ENCODE results near the gene RBMS1.

Gene RBMS1

DNA sequence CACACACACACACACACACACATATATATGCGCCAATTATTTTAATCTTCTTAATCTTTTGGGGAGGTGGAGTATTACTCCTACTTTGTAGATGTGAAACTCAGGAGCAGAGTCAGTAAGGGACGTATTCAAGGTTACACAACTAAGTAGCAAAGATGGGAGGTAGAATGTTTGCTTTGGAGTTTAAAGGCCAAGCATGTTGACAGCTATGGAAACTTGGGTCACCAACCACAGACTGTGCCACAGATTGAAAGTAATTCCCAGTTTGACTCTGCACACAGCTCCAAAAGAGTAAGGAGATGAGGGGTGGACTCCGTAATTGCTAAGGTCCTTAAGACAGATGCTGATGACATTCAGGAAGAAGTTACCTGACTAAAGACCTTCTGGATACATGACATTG is 168.7 kb downstream of the RBMS1 start:
- H3K9me3 ChIP-seq (ENCODE audit: control insufficient read depth in 1 of 2, low read length in 2 of 2): no peaks in the 10 kb centered on the region
- H3K4me1 ChIP-seq (ENCODE audit: control insufficient read depth in 1 of 2, insufficient read depth in 2 of 2, low read length in 2 of 2): peaks cover 15 to 66% of the 10 kb centered on the region in 2 donors
- no peaks in the 10 kb centered on the region for H3K36me3 ChIP-seq (ENCODE audit: control insufficient read depth in 1 of 2, insufficient read depth in 2 of 2, low read length in 2 of 2)
- H3K27me3 ChIP-seq (ENCODE audit: low read depth, low read length): no peaks in the 10 kb centered on the region
- no peak overlapping the region for H3K4me3 ChIP-seq (ENCODE audit: low read depth in 1 of 2, low read length in 2 of 2)
- peak overlapping the region; percentile 6 for H3K27ac ChIP-seq (ENCODE audit: low read length)

DNA sequence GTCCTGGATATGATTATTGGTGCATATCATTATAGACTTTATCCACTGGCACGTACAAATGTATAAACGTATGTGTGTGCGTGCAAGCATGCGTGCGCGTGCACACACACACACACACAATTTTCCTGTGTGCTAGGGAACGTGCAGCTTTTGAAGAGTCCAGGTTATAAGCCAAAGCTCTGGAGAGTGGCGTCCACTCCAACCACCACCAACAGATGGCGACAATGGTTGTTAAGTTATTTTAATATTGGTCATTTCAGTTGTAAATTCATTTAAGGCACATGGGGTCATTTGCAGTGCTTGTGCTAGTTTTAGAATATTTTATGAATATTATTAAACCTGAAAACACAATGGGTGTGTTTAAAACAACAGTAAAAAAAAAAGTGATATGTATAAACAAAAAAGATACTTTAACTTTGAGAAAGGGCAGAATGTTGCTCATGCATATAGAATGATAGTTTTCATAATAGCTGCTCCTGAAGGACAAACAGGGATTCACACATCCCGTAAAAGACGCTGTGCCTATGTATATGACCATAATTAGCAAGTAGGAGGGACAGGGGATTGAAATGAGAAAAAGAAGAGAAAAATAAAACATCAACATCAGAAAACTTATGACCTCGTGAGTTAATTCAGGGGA is 169.3 kb downstream of the RBMS1 start:
- Histone ChIP-seq H3K9me3 (ENCODE audit: control insufficient read depth in 1 of 2, low read length in 2 of 2) (no peaks in the 10 kb centered on the region), H3K27ac (ENCODE audit: low read length) (no peak overlapping the region), H3K27me3 (ENCODE audit: low read depth, low read length) (no peaks in the 10 kb centered on the region), H3K4me1 (ENCODE audit: control insufficient read depth in 1 of 2, insufficient read depth in 2 of 2, low read length in 2 of 2) (peaks cover 15 to 59% of the 10 kb centered on the region in 2 donors), H3K36me3 (ENCODE audit: control insufficient read depth in 1 of 2, insufficient read depth in 2 of 2, low read length in 2 of 2) (no peaks in the 10 kb centered on the region), H3K4me3 (ENCODE audit: low read depth in 1 of 2, low read length in 2 of 2) (no peak overlapping the region)

DNA sequence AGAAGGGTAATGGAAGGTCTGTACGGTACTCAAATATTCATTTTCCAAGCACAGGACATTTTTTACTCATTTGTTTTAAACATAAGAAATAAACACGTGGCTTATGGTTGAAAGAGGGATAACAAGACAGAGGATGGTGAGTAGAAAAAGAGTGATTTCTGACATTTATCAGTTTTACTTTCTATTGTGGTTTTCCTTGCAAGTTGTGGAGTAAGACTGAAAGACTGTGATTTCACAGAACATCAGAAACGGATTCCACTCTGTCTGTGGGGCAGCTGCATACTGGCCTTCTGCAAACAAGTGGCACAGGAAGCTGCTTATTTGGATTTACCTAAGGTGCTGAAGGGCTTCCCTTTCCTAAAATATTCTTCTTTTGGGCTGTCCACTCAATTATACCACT is 171.3 kb downstream of the RBMS1 start:
- Histone ChIP-seq H3K27me3 (ENCODE audit: low read depth, low read length) (no peaks in the 10 kb centered on the region), H3K4me3 (ENCODE audit: low read depth in 1 of 2, low read length in 2 of 2) (no peak overlapping the region), H3K9me3 (ENCODE audit: control insufficient read depth in 1 of 2, low read length in 2 of 2) (no peaks in the 10 kb centered on the region), H3K27ac (ENCODE audit: low read length) (no peak overlapping the region), H3K36me3 (ENCODE audit: control insufficient read depth in 1 of 2, insufficient read depth in 2 of 2, low read length in 2 of 2) (no peaks in the 10 kb centered on the region), H3K4me1 (ENCODE audit: control insufficient read depth in 1 of 2, insufficient read depth in 2 of 2, low read length in 2 of 2) (peaks cover 16 to 62% of the 10 kb centered on the region in 2 donors)

DNA sequence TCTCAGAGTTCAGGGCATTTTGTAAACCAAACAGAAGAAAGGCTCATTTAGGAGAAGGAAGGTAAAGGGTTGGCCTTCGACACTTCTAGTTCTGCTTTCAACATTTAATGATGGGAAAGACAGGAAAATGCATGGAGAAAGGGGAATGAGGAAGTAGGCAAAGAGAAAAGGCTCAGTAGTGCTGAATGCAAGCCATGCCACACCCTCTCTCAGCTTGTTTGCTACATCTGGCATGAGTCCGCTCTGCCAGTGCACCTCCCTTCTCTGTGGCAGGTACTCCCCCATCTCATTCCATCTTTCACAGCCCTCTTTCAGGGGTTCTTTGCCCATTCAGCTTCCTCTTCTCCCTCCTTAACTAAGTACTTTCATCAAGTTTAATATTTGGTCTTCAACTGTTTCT is 172.6 kb downstream of the RBMS1 start:
- Histone ChIP-seq H3K27me3 (ENCODE audit: low read depth, low read length) (no peaks in the 10 kb centered on the region), H3K36me3 (ENCODE audit: control insufficient read depth in 1 of 2, insufficient read depth in 2 of 2, low read length in 2 of 2) (no peaks in the 10 kb centered on the region), H3K4me3 (ENCODE audit: low read depth in 1 of 2, low read length in 2 of 2) (no peak overlapping the region), H3K27ac (ENCODE audit: low read length) (no peak overlapping the region), H3K9me3 (ENCODE audit: control insufficient read depth in 1 of 2, low read length in 2 of 2) (no peaks in the 10 kb centered on the region), H3K4me1 (ENCODE audit: control insufficient read depth in 1 of 2, insufficient read depth in 2 of 2, low read length in 2 of 2) (peaks cover 15 to 65% of the 10 kb centered on the region in 2 donors)

DNA sequence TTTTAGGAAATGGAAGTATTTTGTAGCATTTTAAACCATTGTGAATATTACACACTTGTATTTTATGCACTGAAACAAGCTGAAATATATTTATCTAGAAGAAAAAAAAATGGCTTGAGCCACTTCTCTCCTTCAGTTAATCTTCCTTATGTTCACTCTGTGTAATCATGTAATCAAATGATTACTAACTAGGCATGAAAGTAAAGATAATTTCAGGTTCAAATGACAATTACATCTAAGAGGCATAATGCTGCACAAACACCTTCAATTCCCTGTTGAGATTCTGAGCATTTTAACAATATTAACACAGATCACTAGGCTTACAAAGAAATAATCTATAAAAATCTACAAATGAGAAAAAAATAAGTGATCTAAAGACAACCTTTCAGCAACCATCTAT is 173.9 kb downstream of the RBMS1 start:
- Histone ChIP-seq H3K4me3 (ENCODE audit: low read depth in 1 of 2, low read length in 2 of 2) (no peak overlapping the region), H3K9me3 (ENCODE audit: control insufficient read depth in 1 of 2, low read length in 2 of 2) (no peaks in the 10 kb centered on the region), H3K27ac (ENCODE audit: low read length) (no peak overlapping the region), H3K27me3 (ENCODE audit: low read depth, low read length) (no peaks in the 10 kb centered on the region), H3K4me1 (ENCODE audit: control insufficient read depth in 1 of 2, insufficient read depth in 2 of 2, low read length in 2 of 2) (peaks cover 23 to 63% of the 10 kb centered on the region in 2 donors), H3K36me3 (ENCODE audit: control insufficient read depth in 1 of 2, insufficient read depth in 2 of 2, low read length in 2 of 2) (no peaks in the 10 kb centered on the region)

DNA sequence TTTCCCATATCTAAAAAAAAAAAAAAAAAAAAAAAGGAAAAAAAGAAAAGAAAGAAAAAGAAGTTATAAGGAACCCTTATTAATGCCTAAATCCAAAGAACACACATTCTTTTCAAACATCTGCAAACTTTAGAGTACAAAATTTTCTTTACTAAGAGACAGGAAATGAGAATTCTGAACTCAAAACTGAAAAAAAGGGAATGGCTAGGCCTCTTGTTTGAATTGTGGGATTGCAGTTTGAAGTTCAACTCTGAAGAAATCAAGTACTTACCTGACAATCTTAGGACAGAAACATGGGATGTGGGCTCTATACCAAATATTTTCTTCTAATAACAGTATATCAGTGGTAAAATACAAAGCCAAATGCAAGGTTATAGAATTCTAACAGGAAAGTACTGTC is 175.4 kb downstream of the RBMS1 start:
- Histone ChIP-seq H3K27ac (ENCODE audit: low read length) (no peak overlapping the region), H3K4me3 (ENCODE audit: low read depth in 1 of 2, low read length in 2 of 2) (no peak overlapping the region), H3K9me3 (ENCODE audit: control insufficient read depth in 1 of 2, low read length in 2 of 2) (no peaks in the 10 kb centered on the region), H3K27me3 (ENCODE audit: low read depth, low read length) (no peaks in the 10 kb centered on the region), H3K36me3 (ENCODE audit: control insufficient read depth in 1 of 2, insufficient read depth in 2 of 2, low read length in 2 of 2) (peaks cover 0 to 1% of the 10 kb centered on the region in 2 donors), H3K4me1 (ENCODE audit: control insufficient read depth in 1 of 2, insufficient read depth in 2 of 2, low read length in 2 of 2) (peaks cover 26 to 64% of the 10 kb centered on the region in 2 donors)

DNA sequence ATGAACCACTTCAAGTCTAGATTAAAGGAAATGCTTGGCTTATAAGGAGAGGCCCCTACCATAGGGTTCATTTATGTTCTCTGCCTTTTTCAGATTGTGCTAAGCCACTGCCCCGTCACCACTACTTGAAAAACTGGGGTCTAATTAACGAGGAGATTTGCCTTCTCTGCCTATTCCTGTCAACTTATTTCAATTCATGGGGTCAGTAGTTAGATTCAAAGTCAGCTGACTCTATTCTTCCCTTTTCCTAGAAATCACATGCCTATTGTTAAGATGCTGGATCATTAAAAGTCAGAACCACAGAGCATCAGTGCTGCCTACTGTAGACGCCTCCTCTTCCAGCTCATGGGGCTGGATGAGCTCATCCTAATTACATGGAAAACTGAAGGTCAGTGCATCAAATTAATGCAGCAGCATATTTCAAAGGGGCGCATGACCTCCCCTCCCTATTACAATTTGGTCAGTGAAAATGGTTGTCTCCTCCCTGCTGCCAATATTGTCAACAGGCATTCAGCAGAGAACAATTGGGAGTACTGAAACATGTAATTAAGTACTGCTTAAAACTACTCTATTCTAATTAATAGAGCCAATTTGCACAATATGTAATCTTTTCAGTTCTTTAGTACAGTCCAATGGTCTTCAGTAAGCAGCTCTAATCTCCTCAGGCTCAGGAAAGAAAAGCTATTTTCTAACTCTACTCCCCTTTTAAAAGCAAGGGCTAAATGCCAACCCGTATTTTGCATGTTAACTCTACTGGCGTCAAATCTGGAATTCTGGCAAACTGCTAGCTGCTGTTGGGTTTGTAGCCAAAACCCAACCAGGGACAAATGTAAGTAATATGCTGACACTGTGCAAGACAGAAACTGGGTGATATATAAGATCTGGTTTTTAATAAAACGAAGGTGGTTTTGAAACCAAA is 176.2 kb downstream of the RBMS1 start:
- peaks cover 0 to 5% of the 10 kb centered on the region in 2 donors for H3K36me3 ChIP-seq (ENCODE audit: control insufficient read depth in 1 of 2, insufficient read depth in 2 of 2, low read length in 2 of 2)
- H3K27me3 ChIP-seq (ENCODE audit: low read depth, low read length): no peaks in the 10 kb centered on the region
- peaks cover 26 to 63% of the 10 kb centered on the region in 2 donors for H3K4me1 ChIP-seq (ENCODE audit: control insufficient read depth in 1 of 2, insufficient read depth in 2 of 2, low read length in 2 of 2)
- no peak overlapping the region for H3K4me3 ChIP-seq (ENCODE audit: low read depth in 1 of 2, low read length in 2 of 2)
- H3K27ac ChIP-seq (ENCODE audit: low read length): peak overlapping the region; percentile 40
- H3K9me3 ChIP-seq (ENCODE audit: control insufficient read depth in 1 of 2, low read length in 2 of 2): no peaks in the 10 kb centered on the region

DNA sequence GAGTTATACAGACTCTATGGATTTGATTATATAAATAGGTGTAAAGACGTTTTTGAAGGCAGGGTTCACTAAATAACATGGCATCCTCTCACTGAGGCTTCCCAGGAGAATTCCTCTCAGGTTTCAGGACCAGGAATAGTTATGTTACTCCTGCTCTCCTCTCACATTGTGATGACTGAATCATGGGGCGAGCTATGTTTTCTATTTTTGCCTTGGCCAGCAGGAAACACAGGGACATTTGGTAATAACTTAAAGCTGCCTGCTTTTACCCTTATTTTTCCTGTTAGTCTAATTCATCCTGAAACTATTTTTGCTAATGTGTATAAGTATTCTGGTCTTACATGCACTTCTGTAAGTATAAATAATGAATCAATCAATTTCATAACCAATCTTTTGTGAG is 178.3 kb downstream of the RBMS1 start:
- H3K27me3 ChIP-seq (ENCODE audit: low read depth, low read length): no peaks in the 10 kb centered on the region

DNA sequence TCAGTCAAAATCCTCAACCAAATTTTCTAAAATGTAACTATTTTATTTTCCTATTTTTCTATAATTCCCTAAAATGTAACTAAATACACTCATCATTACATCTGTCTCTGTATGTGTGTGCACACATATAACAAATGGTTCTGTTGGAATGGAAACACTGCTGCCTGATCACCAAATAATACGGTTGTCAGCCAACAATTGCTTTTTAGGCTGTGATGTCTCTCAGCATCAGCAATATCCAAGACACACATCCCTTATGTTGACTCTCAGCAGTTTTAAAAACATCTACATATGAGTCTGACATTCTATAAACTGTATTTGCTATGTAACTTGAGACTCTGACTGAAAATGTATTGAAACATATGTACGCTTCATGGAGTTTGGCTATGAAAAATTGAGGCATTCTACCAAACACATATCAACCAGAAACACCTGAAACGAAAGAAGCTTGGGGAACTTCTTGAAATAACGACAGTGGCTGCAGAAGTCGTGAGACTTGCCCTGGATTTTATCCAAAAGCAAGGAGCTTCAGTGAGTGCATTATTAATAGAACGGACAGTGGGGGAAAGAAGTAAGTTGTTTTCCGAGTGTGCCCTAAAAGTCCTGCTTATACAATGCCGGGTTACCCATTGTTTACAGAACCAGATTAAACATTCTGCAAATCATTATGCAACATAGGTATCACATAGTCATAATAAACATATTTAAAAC is 183.3 kb downstream of the RBMS1 start:
- Histone ChIP-seq H3K4me1 (ENCODE audit: control insufficient read depth in 1 of 2, insufficient read depth in 2 of 2, low read length in 2 of 2) (peaks cover 9 to 40% of the 10 kb centered on the region in 2 donors), H3K36me3 (ENCODE audit: control insufficient read depth in 1 of 2, insufficient read depth in 2 of 2, low read length in 2 of 2) (peaks cover 6 to 16% of the 10 kb centered on the region in 2 donors), H3K27ac (ENCODE audit: low read length) (no peak overlapping the region), H3K4me3 (ENCODE audit: low read depth in 1 of 2, low read length in 2 of 2) (no peak overlapping the region), H3K9me3 (ENCODE audit: control insufficient read depth in 1 of 2, low read length in 2 of 2) (no peaks in the 10 kb centered on the region), H3K27me3 (ENCODE audit: low read depth, low read length) (no peaks in the 10 kb centered on the region)

More for the DNA sequence above, 178.3 kb downstream of the RBMS1 start:
- Histone ChIP-seq H3K4me1 (ENCODE audit: control insufficient read depth in 1 of 2, insufficient read depth in 2 of 2, low read length in 2 of 2) (peaks cover 20 to 47% of the 10 kb centered on the region in 2 donors), H3K36me3 (ENCODE audit: control insufficient read depth in 1 of 2, insufficient read depth in 2 of 2, low read length in 2 of 2) (peaks cover 6 to 8% of the 10 kb centered on the region in 2 donors), H3K9me3 (ENCODE audit: control insufficient read depth in 1 of 2, low read length in 2 of 2) (no peaks in the 10 kb centered on the region), H3K27ac (ENCODE audit: low read length) (peak overlapping the region; percentile 20), H3K4me3 (ENCODE audit: low read depth in 1 of 2, low read length in 2 of 2) (no peak overlapping the region)

DNA sequence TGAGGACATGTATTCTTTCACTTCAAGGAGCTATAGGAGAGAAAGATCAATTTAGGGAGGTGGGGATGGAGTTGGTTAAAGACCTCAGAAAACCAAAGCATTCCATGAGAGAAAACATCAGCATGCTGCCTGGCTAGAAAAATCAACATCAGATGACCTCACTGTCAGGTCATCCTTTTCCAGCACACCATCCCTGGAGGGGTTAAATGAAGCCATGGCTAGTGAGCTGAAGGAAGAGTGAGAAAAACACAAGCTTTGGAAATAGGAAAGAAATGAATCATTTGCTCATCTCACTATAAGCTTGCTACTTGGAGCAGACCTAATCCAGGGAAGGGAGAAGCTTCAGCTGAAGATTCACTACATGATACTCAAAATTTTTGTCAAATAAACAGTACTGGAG is 184.0 kb downstream of the RBMS1 start:
- Histone ChIP-seq H3K9me3 (ENCODE audit: control insufficient read depth in 1 of 2, low read length in 2 of 2) (no peaks in the 10 kb centered on the region), H3K4me1 (ENCODE audit: control insufficient read depth in 1 of 2, insufficient read depth in 2 of 2, low read length in 2 of 2) (peaks cover 2 to 36% of the 10 kb centered on the region in 2 donors), H3K36me3 (ENCODE audit: control insufficient read depth in 1 of 2, insufficient read depth in 2 of 2, low read length in 2 of 2) (peaks cover 6 to 16% of the 10 kb centered on the region in 2 donors), H3K27ac (ENCODE audit: low read length) (no peak overlapping the region), H3K4me3 (ENCODE audit: low read depth in 1 of 2, low read length in 2 of 2) (no peak overlapping the region), H3K27me3 (ENCODE audit: low read depth, low read length) (no peaks in the 10 kb centered on the region)

DNA sequence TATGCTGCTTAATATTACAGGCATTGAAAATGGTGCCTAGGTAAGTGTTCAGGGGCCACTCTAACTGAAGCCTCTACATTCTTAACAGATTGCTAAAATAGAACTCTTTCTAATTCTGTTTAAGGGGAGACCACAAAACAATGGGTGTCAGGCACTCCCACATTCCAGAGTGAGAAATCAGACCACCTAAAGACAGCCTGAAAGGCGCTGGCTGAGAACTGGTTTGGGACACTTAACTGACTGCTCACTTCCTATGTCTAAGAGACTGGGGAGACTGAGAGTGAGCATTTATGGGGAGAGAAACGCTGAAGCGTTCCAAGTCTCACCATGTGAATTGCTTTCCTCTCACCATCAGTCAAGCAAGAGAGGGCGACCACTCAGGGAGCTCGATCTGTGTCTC is 184.7 kb downstream of the RBMS1 start:
- H3K4me3 ChIP-seq (ENCODE audit: low read depth in 1 of 2, low read length in 2 of 2): no peak overlapping the region
- no peaks in the 10 kb centered on the region for H3K27me3 ChIP-seq (ENCODE audit: low read depth, low read length)
- H3K27ac ChIP-seq (ENCODE audit: low read length): no peak overlapping the region
- peaks cover 0 to 38% of the 10 kb centered on the region in 2 donors for H3K4me1 ChIP-seq (ENCODE audit: control insufficient read depth in 1 of 2, insufficient read depth in 2 of 2, low read length in 2 of 2)
- H3K9me3 ChIP-seq (ENCODE audit: control insufficient read depth in 1 of 2, low read length in 2 of 2): no peaks in the 10 kb centered on the region
- H3K36me3 ChIP-seq (ENCODE audit: control insufficient read depth in 1 of 2, insufficient read depth in 2 of 2, low read length in 2 of 2): peaks cover 6 to 16% of the 10 kb centered on the region in 2 donors

All from muscle layer of duodenum (tissue), 2 donors.